Fibroblast of skin of right quadriceps (primary cell): ENCODE measurements around the gene NGB.

ENCODE experiments used
- DNase-seq: peaks from one replicate; pipeline ENCODE4 v3.0.0-alpha.2; 2013

The NGB gene

GRCh38 chr14:77260631-77261030 is 10.4 kb downstream of the NGB start:
- no peak for DNase-seq

GRCh38 chr14:77260199-77260598 is 10.8 kb downstream of the NGB start:
- DNase-seq: no peak

GRCh38 chr14:77259025-77259715 is 11.8 kb downstream of the NGB start:
- DNase-seq: no peak

GRCh38 chr14:77258566-77258965 is 12.4 kb downstream of the NGB start:
- DNase-seq: no peak

- no peak for DNase-seq
These were observed 13.3 kb downstream of the NGB start for GRCh38 chr14:77257700-77258099.

- DNase-seq: no peak
These were observed 14.3 kb downstream of the NGB start for GRCh38 chr14:77256694-77257093.

GRCh38 chr14:77253333-77254190 is 17.4 kb downstream of the NGB start:
- DNase-seq: no peak

GRCh38 chr14:77251870-77252269 is 19.1 kb downstream of the NGB start:
- DNase-seq: no peak

- DNase-seq: no peak
These were observed 20.1 kb downstream of the NGB start for GRCh38 chr14:77250927-77251326.

- no peak for DNase-seq
These were observed 21.7 kb downstream of the NGB start for GRCh38 chr14:77249286-77249685.

- no peak for DNase-seq
These were observed 22.3 kb downstream of the NGB start for GRCh38 chr14:77248666-77249065.

- no peak for DNase-seq
These were observed 24.2 kb downstream of the NGB start for GRCh38 chr14:77246784-77247183.

- no peak for DNase-seq
These were observed 25.2 kb downstream of the NGB start for GRCh38 chr14:77245820-77246219.

GRCh38 chr14:77243853-77244252 is 27.2 kb downstream of the NGB start:
- DNase-seq: no peak

GRCh38 chr14:77242752-77243151 is 28.3 kb downstream of the NGB start:
- no peak for DNase-seq

- DNase-seq: no peak
These were observed 29.1 kb downstream of the NGB start for GRCh38 chr14:77241955-77242354.

GRCh38 chr14:77240336-77240915 is 30.6 kb downstream of the NGB start:
- no peak for DNase-seq

GRCh38 chr14:77239412-77239811 is 31.6 kb downstream of the NGB start:
- DNase-seq: no peak

GRCh38 chr14:77238996-77239395 is 32.0 kb downstream of the NGB start:
- no peak for DNase-seq

GRCh38 chr14:77238356-77238755 is 32.6 kb downstream of the NGB start:
- DNase-seq: no peak

GRCh38 chr14:77236814-77237213 is 34.2 kb downstream of the NGB start:
- DNase-seq: no peak

- DNase-seq: no peak
These were observed 39.3 kb downstream of the NGB start for GRCh38 chr14:77231721-77232120.

- no peak for DNase-seq
These were observed 40.1 kb downstream of the NGB start for GRCh38 chr14:77230914-77231313.

- no peak for DNase-seq
These were observed 43.0 kb downstream of the NGB start for GRCh38 chr14:77228056-77228455.
